NB4 (cell line): Measurements from ENCODE around the gene FAM20A.

ENCODE experiments used
- DNase-seq: peaks from one replicate; pipeline ENCODE4 v3.0.0; 2010; ENCODE audit warnings: low read depth
- H3K4me3 ChIP-seq: one replicate; pipeline ENCODE4 v1.5.1; 2011; ENCODE audit warnings: mild to moderate bottlenecking, low read depth, low read length, moderate library complexity
- MAX ChIP-seq: IDR thresholded peaks from 2 replicates; pipeline ENCODE4 v1.6.1; 2011; ENCODE audit warnings: low read depth, low read length
- MYC ChIP-seq: IDR thresholded peaks from 2 replicates; pipeline ENCODE4 v1.6.1; 2011; ENCODE audit warnings: low read depth, low read length
- POLR2A ChIP-seq: IDR thresholded peaks from 2 replicates; pipeline ENCODE4 v1.6.1; 2011; ENCODE audit warnings: mild to moderate bottlenecking; ENCODE audit not compliant: insufficient read length; ENCODE audit errors: extremely low read depth
- TF ChIP-seq, protein P1 (sequence below): IDR thresholded peaks from one replicate; pipeline ENCODE4 v1.5.1; 2012; ENCODE audit warnings: low read depth, low read length

Gene FAM20A

GRCh38 chr17:68600067-68600930 is 868 bp downstream of the FAM20A start:
- no peak overlapping the region for H3K4me3 ChIP-seq
- no peak for DNase-seq

GRCh38 chr17:68599552-68600066 is 1.6 kb downstream of the FAM20A start:
- no peak for DNase-seq
- TF ChIP-seq POLR2A (no peak), MAX (no peak), MYC (no peak)
- TF ChIP-seq, protein P1, sequence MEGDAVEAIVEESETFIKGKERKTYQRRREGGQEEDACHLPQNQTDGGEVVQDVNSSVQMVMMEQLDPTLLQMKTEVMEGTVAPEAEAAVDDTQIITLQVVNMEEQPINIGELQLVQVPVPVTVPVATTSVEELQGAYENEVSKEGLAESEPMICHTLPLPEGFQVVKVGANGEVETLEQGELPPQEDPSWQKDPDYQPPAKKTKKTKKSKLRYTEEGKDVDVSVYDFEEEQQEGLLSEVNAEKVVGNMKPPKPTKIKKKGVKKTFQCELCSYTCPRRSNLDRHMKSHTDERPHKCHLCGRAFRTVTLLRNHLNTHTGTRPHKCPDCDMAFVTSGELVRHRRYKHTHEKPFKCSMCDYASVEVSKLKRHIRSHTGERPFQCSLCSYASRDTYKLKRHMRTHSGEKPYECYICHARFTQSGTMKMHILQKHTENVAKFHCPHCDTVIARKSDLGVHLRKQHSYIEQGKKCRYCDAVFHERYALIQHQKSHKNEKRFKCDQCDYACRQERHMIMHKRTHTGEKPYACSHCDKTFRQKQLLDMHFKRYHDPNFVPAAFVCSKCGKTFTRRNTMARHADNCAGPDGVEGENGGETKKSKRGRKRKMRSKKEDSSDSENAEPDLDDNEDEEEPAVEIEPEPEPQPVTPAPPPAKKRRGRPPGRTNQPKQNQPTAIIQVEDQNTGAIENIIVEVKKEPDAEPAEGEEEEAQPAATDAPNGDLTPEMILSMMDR, result no peak
- no peak overlapping the region for H3K4me3 ChIP-seq

More at GRCh38 chr17:68600067-68600930, 868 bp downstream of the FAM20A start:
- TF ChIP-seq MYC (no peak), MAX (no peak)
- TF ChIP-seq, protein P1, result no peak

DNA sequence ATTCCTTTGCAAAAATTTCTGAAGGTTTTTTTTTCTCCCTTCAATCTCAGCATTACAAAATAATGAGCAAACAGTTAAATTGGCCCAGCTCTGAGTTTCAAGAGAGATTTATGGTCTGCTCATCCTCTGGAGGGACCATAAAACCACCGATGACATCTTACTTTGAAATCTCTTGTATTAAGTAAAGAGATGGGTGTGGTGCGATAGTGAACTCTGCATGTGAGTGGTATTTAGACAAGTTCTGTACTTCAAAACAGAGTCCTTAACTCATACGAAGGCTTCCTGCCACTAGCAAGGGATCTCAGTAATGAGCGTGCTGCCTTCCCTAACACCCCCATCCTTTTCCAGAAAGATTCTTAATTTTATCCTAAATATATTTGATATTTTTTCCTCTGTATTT is 2.1 kb downstream of the FAM20A start:
- no peak overlapping the region for H3K4me3 ChIP-seq
- TF ChIP-seq, protein P1, result no peak
- TF ChIP-seq MAX, result no peak
- TF ChIP-seq POLR2A, result no peak
- no peak for TF ChIP-seq MYC
- no peak for DNase-seq

DNA sequence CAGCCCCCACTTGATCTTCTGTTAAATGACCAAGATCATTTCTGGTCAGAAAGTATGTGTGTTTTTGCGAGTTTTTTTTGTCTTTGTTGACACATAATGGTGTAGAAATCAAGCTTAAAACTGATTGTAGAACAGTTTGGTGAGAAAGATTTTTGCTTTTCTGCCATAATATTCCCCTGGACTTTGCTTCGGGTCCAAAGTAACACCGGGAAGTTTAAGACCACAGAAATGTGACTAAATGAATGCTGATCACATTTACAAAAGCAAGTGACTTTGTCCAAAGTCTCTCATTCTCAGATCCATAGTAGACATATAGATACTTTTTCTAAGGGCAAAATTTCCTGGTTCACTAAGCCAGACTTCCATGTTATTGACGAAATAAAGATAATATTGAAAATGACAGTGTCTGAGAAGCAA is 2.6 kb downstream of the FAM20A start:
- no peak for DNase-seq
- TF ChIP-seq, protein P1, result no peak
- TF ChIP-seq POLR2A, result no peak
- TF ChIP-seq MAX, result no peak
- no peak for TF ChIP-seq MYC
- H3K4me3 ChIP-seq, result no peak overlapping the region

DNA sequence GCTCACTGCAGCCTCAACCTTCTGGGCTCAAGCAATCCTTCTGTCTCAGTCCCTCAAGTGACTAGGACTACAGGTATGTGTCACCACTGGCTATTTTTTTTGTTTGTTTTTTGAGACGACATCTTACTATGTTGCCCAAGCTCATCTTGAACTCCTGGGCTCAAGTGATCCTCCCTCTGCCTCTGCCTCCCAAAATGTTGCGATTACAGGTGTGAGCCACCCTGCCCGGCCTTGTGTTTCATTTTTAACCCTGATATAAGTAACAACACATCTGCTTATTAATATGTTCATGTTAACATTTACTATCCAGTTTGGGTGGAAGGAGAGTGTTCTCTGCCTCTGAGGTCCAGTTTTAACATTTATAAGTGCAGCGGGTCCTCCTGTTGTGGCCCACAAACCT is 3.1 kb downstream of the FAM20A start:
- TF ChIP-seq, protein P1, result no peak
- TF ChIP-seq MYC (no peak), POLR2A (no peak), MAX (no peak)
- no peak overlapping the region for H3K4me3 ChIP-seq

More for the DNA sequence above, 3.1 kb downstream of the FAM20A start:
- DNase-seq, result no peak
